GM12878 (cell line): ENCODE results near the gene NEAT1. TPM values are rescaled to one million over a fixed set of nuclear protein-coding genes. Genes with fewer than 3 reads are reported as not detected.

Source experiments
- ATAC-seq: fragments of 200-7000 bp; cut with Tn5 transposase; 3 replicates; pipeline ENCODE4 v1.9.1; 2020; ENCODE audit warnings: mild to moderate bottlenecking, moderate library complexity
- BruUV-seq: library from RNA; stranded (reverse); fragments of 400-500 nt; replicated peaks from 2 replicates; lab custom pipeline; 2021; lab: Mats Ljungman, UMichigan
- CTCF ChIA-PET: fragments of 300-600 bp; sonication (Branson Sonifier 250); formaldehyde crosslinking; extraction: SDS; loops from one replicate; lab custom pipeline; 2021; ENCODE audit warnings: inconsistent platforms; lab: Yijun Ruan, JAX
- POLR2A ChIA-PET: fragments of 350-600 bp; formaldehyde crosslinking; extraction: SDS; loops from one replicate; lab custom pipeline; 2021; ENCODE audit warnings: inconsistent platforms; lab: Charles Lee
- RAD21 ChIA-PET: fragments of 300-600 bp; sonication (Branson Sonifier 250); formaldehyde crosslinking; loops from one replicate; lab custom pipeline; 2023; ENCODE audit warnings: antibody characterized with exemption; ENCODE audit not compliant: unreplicated experiment; lab: Charles Lee
- SMC1A ChIA-PET: fragments of 300-600 bp; sonication (Branson Sonifier 250); formaldehyde crosslinking; loops from one replicate; lab custom pipeline; 2023; ENCODE audit not compliant: unreplicated experiment, uncharacterized antibody; lab: Charles Lee
- DNase-seq: peaks from one replicate; pipeline ENCODE4 v3.0.0-alpha.2; 2011; ENCODE audit warnings: low read depth, low spot score
- FAIRE-seq: peaks from 3 replicates; lab custom pipeline; 2011; peaks lifted over from hg19 to GRCh38; lab: Jason Lieb, UNC
- H2AFZ ChIP-seq: 2 replicates; pipeline ENCODE4 v1.6.0; 2011; ENCODE audit warnings: low read depth, low read length, control low read depth; ENCODE audit not compliant: control insufficient read depth
- H3K27ac ChIP-seq: 2 replicates; pipeline ENCODE4 v1.5.1; 2011; ENCODE audit warnings: control low read depth; ENCODE audit not compliant: control insufficient read depth, insufficient read depth
- H3K27me3 ChIP-seq, 2 experiments: replicated peaks in 1 of 2; 2 replicates each; pipeline versions ENCODE4 v1.6.0 to v1.6.1; 2011; ENCODE audit warnings: low read length in 1 of 2; ENCODE audit not compliant: control insufficient read depth in 2 of 2, insufficient read depth in 2 of 2
- H3K36me3 ChIP-seq, 2 experiments: 2 replicates each; pipeline ENCODE4 v1.5.1; 2011; ENCODE audit warnings: low read length in 1 of 2; ENCODE audit not compliant: control insufficient read depth in 2 of 2, insufficient read depth in 2 of 2
- H3K4me1 ChIP-seq: 2 replicates; pipeline ENCODE4 v1.6.1; 2011; ENCODE audit warnings: mild to moderate bottlenecking, low read length, moderate library complexity, mixed read lengths; ENCODE audit not compliant: control insufficient read depth, insufficient read depth
- H3K4me2 ChIP-seq: 2 replicates; pipeline ENCODE4 v1.6.0; 2011; ENCODE audit warnings: control low read depth; ENCODE audit not compliant: control insufficient read depth, insufficient read depth
- H3K4me3 ChIP-seq: fragments of 200-600 bp; sonication (generic); 2 replicates; pipeline ENCODE4 v1.5.1; 2016
- H3K79me2 ChIP-seq: 2 replicates; pipeline ENCODE4 v1.6.0; 2011; ENCODE audit warnings: low read length; ENCODE audit not compliant: control insufficient read depth, insufficient read depth
- H3K9ac ChIP-seq: 2 replicates; pipeline ENCODE4 v1.8.0; 2011; ENCODE audit warnings: low read length, control low read depth, mixed read lengths; ENCODE audit not compliant: control insufficient read depth, insufficient read depth
- H3K9me3 ChIP-seq: replicated peaks from 3 replicates; pipeline ENCODE4 v1.5.1; 2011; ENCODE audit warnings: mild to moderate bottlenecking, low read length; ENCODE audit not compliant: control insufficient read depth, insufficient read depth
- H4K20me1 ChIP-seq: 2 replicates; pipeline ENCODE4 v1.6.0; 2011; ENCODE audit not compliant: control insufficient read depth, insufficient read depth
- BACH1 ChIP-seq: fragments of 450-650 bp; IDR thresholded peaks from 2 replicates; pipeline ENCODE4 v1.6.1; 2017; ENCODE audit warnings: mild to moderate bottlenecking, borderline replicate concordance
- BCL3 ChIP-seq: IDR thresholded peaks from 2 replicates; pipeline ENCODE4 v1.6.1; 2011; ENCODE audit warnings: borderline replicate concordance, low read depth, mild to moderate bottlenecking, moderate library complexity, low read length; ENCODE audit not compliant: insufficient read depth, poor library complexity, severe bottlenecking
- BCLAF1 ChIP-seq: fragments of 450-650 bp; IDR thresholded peaks from 2 replicates; pipeline ENCODE4 v1.6.1; 2017; ENCODE audit warnings: antibody characterized with exemption, mild to moderate bottlenecking, moderate library complexity
- CHD1 ChIP-seq: IDR thresholded peaks from 2 replicates; pipeline ENCODE4 v1.6.1; 2012; ENCODE audit warnings: low read depth, low read length, improper control_type of control experiment
- HSF1 ChIP-seq: fragments of 150-350 bp; IDR thresholded peaks from 2 replicates; pipeline ENCODE4 v1.6.1; 2014; ENCODE audit warnings: mild to moderate bottlenecking, low read depth, low read length
- MEF2B ChIP-seq: fragments of 450-650 bp; IDR thresholded peaks from 2 replicates; pipeline ENCODE4 v1.6.1; 2018; ENCODE audit warnings: mild to moderate bottlenecking, moderate library complexity; ENCODE audit not compliant: partially characterized antibody, poor library complexity, severe bottlenecking
- MXI1 ChIP-seq: fragments of 150-350 bp; IDR thresholded peaks from 2 replicates; pipeline ENCODE4 v1.6.1; 2011; ENCODE audit warnings: low read depth, mild to moderate bottlenecking, inconsistent platforms, low read length, improper control_type of control experiment
- NFXL1 ChIP-seq: fragments of 450-650 bp; IDR thresholded peaks from 2 replicates; pipeline ENCODE4 v1.6.1; 2017; ENCODE audit warnings: antibody characterized with exemption, mild to moderate bottlenecking, borderline replicate concordance
- NFYB ChIP-seq: IDR thresholded peaks from 2 replicates; pipeline ENCODE4 v1.6.1; 2011; ENCODE audit warnings: low read depth, mild to moderate bottlenecking, low read length, improper control_type of control experiment, moderate library complexity; ENCODE audit not compliant: insufficient read depth
- SMAD1 ChIP-seq: fragments of 450-650 bp; IDR thresholded peaks from 2 replicates; pipeline ENCODE4 v1.6.1; 2018; ENCODE audit warnings: mild to moderate bottlenecking, low read depth; ENCODE audit not compliant: partially characterized antibody
- SREBF1 ChIP-seq: IDR thresholded peaks from 2 replicates; pipeline ENCODE4 v1.6.1; 2012; ENCODE audit warnings: mild to moderate bottlenecking, low read length
- TCF7 ChIP-seq: IDR thresholded peaks from 2 replicates; pipeline ENCODE4 v1.6.1; 2014; ENCODE audit warnings: antibody characterized with exemption, borderline replicate concordance
- WRNIP1 ChIP-seq: IDR thresholded peaks from 2 replicates; pipeline ENCODE4 v1.6.1; 2011; ENCODE audit warnings: low read depth, low read length, improper control_type of control experiment, borderline replicate concordance
- WGBS: methylation state at CpG from one replicate; pipeline ENCODE4 v1.1.6; 2016; ENCODE audit warnings: low lambda C conversion rate; ENCODE audit not compliant: insufficient replicate concordance, insufficient coverage; ENCODE audit errors: missing lambda C conversion rate; 5-methylcytosine and 5-hydroxymethylcytosine counted together
- in situ Hi-C: fragments of 300-500 bp; cut with MboI; formaldehyde crosslinking; loops from 9 replicates; pipeline ENCODE4 v1.14.3; 2018; ENCODE audit warnings: mixed read lengths
- intact Hi-C: fragments of 100-400 bp; cut with micrococcal nuclease; formaldehyde crosslinking; loops from one replicate; pipeline ENCODE4 v1.14.2; 2022; ENCODE audit not compliant: unreplicated experiment
- polyA plus RNA-seq, 11 experiments: library from polyadenylated mRNA; depleted of rRNA in 4 of 11; unstranded in 6 of 11; stranded (reverse) in 5 of 11; fragments of >200 nt; fragmentation: Nextera tagmentation in 4 of 11; fragmentation: Illumina TruSeq in 1 of 11; extraction: Ambion mirVana in 4 of 11; extraction: Trizol in 1 of 11; gene quantifications; 1 replicate in 1 of 11; 2 replicates in 10 of 11; pipeline versions ENCODE4 v1.2.1 to v1.2.3, GENCODE V29; 2011 to 2016; ENCODE audit warnings: inconsistent platforms in 2 of 11, missing spikeins in 2 of 11, low read depth in 1 of 11
- total RNA-seq, 4 experiments: library from RNA; depleted of rRNA in 3 of 4; stranded (reverse); fragments of >200 nt in 3 of 4; fragmentation: Illumina TruSeq in 1 of 4; extraction: Trizol in 1 of 4; gene quantifications; 2 replicates each; pipeline versions ENCODE4 v1.2.1 to v1.2.3, GENCODE V29; 2013 to 2021

NEAT1 gene
- total and polyA plus RNA-seq, 10 of the 15 experiments (the other 5 are each of a cell fraction or from before 2014, with no cell fraction given) = 13.6 to 328 (median 69.4) TPM

GRCh38 chr11:65431451-65432099 is 9.0 kb downstream of the NEAT1 start:
- no peaks in the 10 kb centered on the region; the same call in 1 of the 2 replicates for H4K20me1 ChIP-seq
- CTCF ChIA-PET = interaction anchor here (1.0 to 1.5 kb wide), 7 partner anchors 9 to 66 kb away, joined by 4 to 28 read pairs (median 4); no protein-coding TSS in a partner anchor
- BruUV-seq = TSS peak; percentile 1
- intact Hi-C loops = loop anchor here (1.0 to 2.0 kb wide), 2 partner anchors 10 to 15 kb away; no protein-coding TSS in a partner anchor
- peak overlapping the region; percentile 100; the same call in 1 of the 2 replicates for H3K4me2 ChIP-seq
- 5% methylated on average over 4 of the region's 4 CpGs for WGBS
- H3K79me2 ChIP-seq = peaks cover 89% of the 10 kb centered on the region
- no peaks in the 10 kb centered on the region for H3K9me3 ChIP-seq
- H3K4me1 ChIP-seq = peaks cover 42% of the 10 kb centered on the region
- in situ Hi-C loops = no loop called here
- ATAC-seq (peak; percentile 25), DNase-seq (no peak), FAIRE-seq (no peak)
- no peaks in the 10 kb centered on the region for H3K27me3 ChIP-seq
- RAD21 ChIA-PET = interaction anchor here (1.0 to 1.4 kb wide), 4 partner anchors 11 to 156 kb away, joined by 3 to 35 read pairs (median 6); no protein-coding TSS in a partner anchor
- SMC1A ChIA-PET = interaction anchor here (1.0 to 1.5 kb wide), 7 partner anchors 12 to 78 kb away, joined by 3 to 24 read pairs (median 6); no protein-coding TSS in a partner anchor
- peak overlapping the region; percentile 100 for H3K27ac ChIP-seq
- H2AFZ ChIP-seq = no peak overlapping the region
- H3K36me3 ChIP-seq = peaks cover 2 to 12% of the 10 kb centered on the region in 2 experiments
- POLR2A ChIA-PET = interaction anchor here (1.4 kb wide), 3 partner anchors 9 to 74 kb away, joined by 4 to 8 read pairs (median 5); partner anchors contain the start of gene NEAT1
- H3K4me3 ChIP-seq = peak overlapping the region; percentile 38
- no peak overlapping the region for H3K9ac ChIP-seq
- no peak for TF ChIP-seq NFYB
- peak; percentile 95 for TF ChIP-seq MEF2B
- TF ChIP-seq BACH1 = peak; percentile 33; the same call in 1 of the 2 replicates
- peak; percentile 26 for TF ChIP-seq SMAD1
- TF ChIP-seq NFXL1 = no peak
- TF ChIP-seq MXI1 = no peak
- TF ChIP-seq BCLAF1 = no peak
- no peak for TF ChIP-seq CHD1
- 0 out of 2 replicates have a peak, but pooled peaks have one; percentile 48 for TF ChIP-seq SREBF1
- TF ChIP-seq BCL3 = no peak
- no peak; the same call in 1 of the 2 replicates for TF ChIP-seq TCF7
- TF ChIP-seq HSF1 = no peak
- no peak for TF ChIP-seq WRNIP1
